Natural killer cell (primary cell): ENCODE data around the gene OR6C70. TPM values are rescaled to one million over a fixed set of nuclear protein-coding genes. Genes with fewer than 3 reads are reported as not detected.
"Not testable (repeated sequence)": the region's sequence is repeated elsewhere in the genome, so short reads cannot be mapped to it uniquely, and the experiment has no call there.

Source experiments
- ATAC-seq, 3 donors: fragments of 150-1000 bp in 2 of 3; fragments of 200-7000 bp in 1 of 3; cut with Tn5 transposase; 1 replicate in 1 of 3; 2 replicates in 2 of 3; pipeline ENCODE4 v1.10.0; 2021; ENCODE audit warnings: mild to moderate bottlenecking in 2 of 3, moderate library complexity in 2 of 3
- DNase-seq, 2 donors: peaks; one replicate each; pipeline versions ENCODE4 v3.0.0 to v3.0.0-alpha.2; 2013 to 2021; ENCODE audit warnings: mixed read lengths in 1 of 2
- H3K27ac ChIP-seq: one replicate; pipeline ENCODE4 v1.5.1; 2013; ENCODE audit warnings: mild to moderate bottlenecking, low read length
- H3K27me3 ChIP-seq: one replicate; pipeline ENCODE4 v1.6.1; 2013; ENCODE audit warnings: low read length; ENCODE audit not compliant: control insufficient read depth, insufficient read depth
- H3K36me3 ChIP-seq: one replicate; pipeline ENCODE4 v1.6.1; 2013; ENCODE audit warnings: low read length; ENCODE audit not compliant: control insufficient read depth, insufficient read depth
- H3K4me1 ChIP-seq: one replicate; pipeline ENCODE4 v1.6.1; 2013; ENCODE audit warnings: low read length; ENCODE audit not compliant: control insufficient read depth, insufficient read depth
- H3K4me3 ChIP-seq: one replicate; pipeline ENCODE4 v1.5.1; 2013; ENCODE audit warnings: low read length
- H3K9me3 ChIP-seq: one replicate; pipeline ENCODE4 v1.6.1; 2013; ENCODE audit warnings: low read length; ENCODE audit not compliant: control insufficient read depth, insufficient read depth
- H3K27ac Mint-ChIP-seq, 2 donors: one replicate each; pipeline ENCODE4 v1.8.0; 2022; ENCODE audit warnings: mild to moderate bottlenecking in 2 of 2, mixed read lengths in 2 of 2, moderate library complexity in 1 of 2
- H3K27me3 Mint-ChIP-seq, 2 donors: one replicate each; pipeline ENCODE4 v1.8.0; 2022; ENCODE audit warnings: low read depth in 2 of 2, mixed read lengths in 2 of 2
- H3K36me3 Mint-ChIP-seq: one replicate; pipeline ENCODE4 v1.8.0; 2022; ENCODE audit warnings: mixed read lengths
- H3K4me1 Mint-ChIP-seq, 2 donors: one replicate each; pipeline ENCODE4 v1.8.0; 2022; ENCODE audit warnings: mixed read lengths in 2 of 2
- H3K4me3 Mint-ChIP-seq: one replicate; pipeline ENCODE4 v1.8.0; 2022; ENCODE audit warnings: mild to moderate bottlenecking, moderate library complexity, mixed read lengths
- H3K9me3 Mint-ChIP-seq, 2 donors: one replicate each; pipeline ENCODE4 v1.8.0; 2022; ENCODE audit warnings: mixed read lengths in 2 of 2
- CTCF ChIP-seq: fragments of 200-600 bp; IDR thresholded peaks from one replicate; pipeline ENCODE4 v1.8.0; 2022; ENCODE audit warnings: antibody characterized with exemption
- WGBS: methylation state at CpG from one replicate; pipeline ENCODE4 v1.1.7; 2013; ENCODE audit warnings: missing lambda C conversion rate; ENCODE audit not compliant: insufficient coverage; 5-methylcytosine and 5-hydroxymethylcytosine counted together
- intact Hi-C: fragments of 100-400 bp; cut with micrococcal nuclease; formaldehyde crosslinking; loops from one replicate; pipeline ENCODE4 v1.14.2; 2022
- total RNA-seq, 4 donors: library from RNA; stranded (reverse); fragments of 120-200 nt in 1 of 4; gene quantifications; one replicate each; pipeline versions ENCODE4 v1.2.3 to v1.2.4, GENCODE V29; 2013 to 2022

Gene OR6C70
- total RNA-seq, 3 donors from 2014 or later (not counting 1 experiment from before 2014, with no cell fraction given), result not detected

GRCh38 chr12:55479136-55479535 lies 9.2 kb upstream of the OR6C70 start:
- ATAC-seq, DNase-seq, H3K27ac Mint-ChIP-seq, H3K36me3 ChIP-seq, H3K4me1 ChIP-seq, intact Hi-C loops, H3K9me3 ChIP-seq, H3K4me1 Mint-ChIP-seq, H3K27me3 ChIP-seq, H3K27ac ChIP-seq, H3K36me3 Mint-ChIP-seq, H3K9me3 Mint-ChIP-seq, H3K4me3 Mint-ChIP-seq, H3K4me3 ChIP-seq: not testable (repeated sequence)
- peaks cover 7 to 25% of the 10 kb centered on the region in 2 donors for H3K27me3 Mint-ChIP-seq
- 92% methylated on average over 25 of the region's 29 CpGs for WGBS

GRCh38 chr12:55472264-55472663 lies 2.3 kb upstream of the OR6C70 start:
- intact Hi-C loops, result no loop called here
- H3K27ac ChIP-seq, result no peak overlapping the region
- H3K9me3 ChIP-seq, result no peaks in the 10 kb centered on the region
- no peak overlapping the region for H3K27ac Mint-ChIP-seq
- no peak for DNase-seq
- no peaks in the 10 kb centered on the region for H3K36me3 ChIP-seq
- H3K4me1 ChIP-seq, result no peaks in the 10 kb centered on the region
- H3K4me1 Mint-ChIP-seq, result no peaks in the 10 kb centered on the region
- H3K27me3 Mint-ChIP-seq, result peaks cover 5 to 21% of the 10 kb centered on the region in 2 donors
- H3K9me3 Mint-ChIP-seq, result no peaks in the 10 kb centered on the region
- no peak for TF ChIP-seq CTCF
- no peak for ATAC-seq
- H3K27me3 ChIP-seq, result peaks cover 5% of the 10 kb centered on the region
- H3K4me3 Mint-ChIP-seq, result no peak overlapping the region
- no CpG with 5 or more reads among the region's 1 CpG for WGBS
- H3K36me3 Mint-ChIP-seq, result no peaks in the 10 kb centered on the region
- H3K4me3 ChIP-seq, result no peak overlapping the region

- Histone ChIP-seq H3K27me3 (peaks cover 5% of the 10 kb centered on the region), H3K4me3 (no peak overlapping the region), H3K9me3 (no peaks in the 10 kb centered on the region), H3K36me3 (no peaks in the 10 kb centered on the region), H3K27ac (no peak overlapping the region), H3K4me1 (no peaks in the 10 kb centered on the region)
- no peak for TF ChIP-seq CTCF
- Mint-ChIP-seq H3K4me3 (no peak overlapping the region), H3K4me1 (no peaks in the 10 kb centered on the region), H3K27ac (no peak overlapping the region), H3K36me3 (no peaks in the 10 kb centered on the region), H3K9me3 (no peaks in the 10 kb centered on the region), H3K27me3 (peaks cover 5 to 27% of the 10 kb centered on the region in 2 donors)
- no CpG with 5 or more reads among the region's 2 CpGs for WGBS
- DNase-seq (no peak), ATAC-seq (no peak)
- intact Hi-C loops, result no loop called here
Observed at GRCh38 chr12:55469291-55469690, 647 bp downstream of the OR6C70 start.

- peaks cover 5% of the 10 kb centered on the region for H3K27me3 ChIP-seq
- Mint-ChIP-seq H3K4me1 (no peaks in the 10 kb centered on the region), H3K9me3 (no peaks in the 10 kb centered on the region), H3K36me3 (no peaks in the 10 kb centered on the region), H3K4me3 (no peak overlapping the region), H3K27me3 (peaks cover 5 to 27% of the 10 kb centered on the region in 2 donors), H3K27ac (no peak overlapping the region)
- intact Hi-C loops, result no loop called here
- no peak for ATAC-seq
- no CpG with 5 or more reads among the region's 2 CpGs for WGBS
- H3K36me3 ChIP-seq, result no peaks in the 10 kb centered on the region
- H3K4me3 ChIP-seq, result no peak overlapping the region
- H3K4me1 ChIP-seq, result no peaks in the 10 kb centered on the region
- H3K27ac ChIP-seq, result no peak overlapping the region
- DNase-seq, result no peak
- TF ChIP-seq CTCF, result no peak
- H3K9me3 ChIP-seq, result no peaks in the 10 kb centered on the region
Observed at GRCh38 chr12:55467836-55468235, 2.1 kb downstream of the OR6C70 start.

GRCh38 chr12:55464926-55465325 lies 5.0 kb downstream of the OR6C70 start:
- ATAC-seq, H3K4me3 ChIP-seq, H3K9me3 Mint-ChIP-seq, H3K27ac Mint-ChIP-seq, DNase-seq, H3K36me3 ChIP-seq, H3K27ac ChIP-seq, H3K27me3 ChIP-seq, H3K4me1 Mint-ChIP-seq, intact Hi-C loops, H3K4me1 ChIP-seq, H3K9me3 ChIP-seq, H3K4me3 Mint-ChIP-seq, H3K36me3 Mint-ChIP-seq: not testable (repeated sequence)
- 100% methylated on average over 1 of the region's 1 CpG for WGBS
- H3K27me3 Mint-ChIP-seq, result peaks cover 11 to 31% of the 10 kb centered on the region in 2 donors
